Measurements from ENCODE around the gene PROCA1.

PROCA1 gene

DNA sequence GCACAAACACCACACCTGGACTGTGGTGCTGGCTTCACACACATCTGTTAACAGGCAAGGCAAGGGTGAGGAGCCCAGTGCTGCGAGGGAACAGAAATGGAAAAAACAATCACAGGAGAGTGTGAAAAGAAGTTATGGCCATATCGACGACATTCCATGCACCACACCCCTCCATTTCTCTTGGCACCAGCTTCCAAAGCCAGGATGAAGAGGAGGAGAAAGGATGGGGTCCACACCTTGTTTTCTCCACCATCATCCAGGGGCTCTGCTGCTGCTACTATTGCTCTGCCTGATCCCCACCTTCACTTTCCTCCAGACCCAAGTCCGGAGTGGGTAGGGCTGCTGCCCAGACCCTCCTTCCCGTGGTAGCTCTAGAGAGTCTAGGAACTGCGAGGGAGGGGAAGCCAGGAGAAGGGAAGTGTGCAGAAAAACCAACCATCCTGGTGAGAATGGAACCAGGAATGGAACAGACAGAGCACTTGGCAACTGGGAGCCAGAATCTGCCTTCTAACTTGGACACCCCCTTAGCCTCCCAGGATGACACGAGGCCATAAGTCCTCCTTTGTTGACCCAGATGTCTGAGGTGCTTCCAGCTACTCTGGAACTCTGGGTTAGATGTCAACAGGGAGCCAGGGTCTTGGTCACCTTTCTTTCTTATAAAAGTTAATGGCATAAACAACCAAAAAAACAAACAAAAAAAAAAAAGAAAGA is 1.2 kb upstream of the PROCA1 start:
- no peak for DNase-seq (ENCODE audit: low read depth, low spot score)
- CTCF ChIA-PET = interaction anchor here (1.9 to 2.2 kb wide), 2 partner anchors 8 to 37 kb away, joined by 7 to 8 read pairs; no protein-coding TSS in a partner anchor

DNA sequence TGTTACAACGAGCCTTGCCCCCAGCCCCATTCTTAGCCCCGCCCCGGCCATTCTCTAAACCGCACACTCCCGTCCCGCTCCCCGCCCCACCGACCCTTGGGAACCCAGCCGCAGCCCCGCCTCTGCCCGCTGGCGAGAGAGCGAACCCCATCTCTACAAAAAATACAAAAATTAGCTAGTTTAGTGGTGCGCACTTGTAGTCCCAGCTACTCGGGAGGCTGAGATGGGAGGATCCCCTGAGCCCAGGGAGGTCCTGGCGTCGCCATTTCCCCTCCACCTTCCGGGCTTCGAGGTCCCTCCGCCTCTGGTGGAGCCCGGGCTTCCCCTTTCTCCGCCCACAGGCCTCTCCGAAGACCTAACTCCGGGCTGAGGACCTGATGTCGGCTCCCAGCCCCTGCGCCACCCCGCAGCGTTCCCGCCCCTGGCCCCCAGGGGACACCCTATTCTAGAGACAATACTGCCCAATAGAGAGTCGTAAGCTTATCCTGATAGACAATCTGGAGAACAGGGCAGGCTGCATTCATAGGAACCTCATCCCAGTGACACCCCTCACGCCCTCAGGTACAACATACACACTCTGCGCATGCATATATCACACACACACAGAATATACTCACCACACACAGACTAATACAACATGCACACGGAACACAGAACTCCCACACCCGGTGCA is 480 bp upstream of the PROCA1 start:
- ChIA-PET POLR2A (interaction anchor here (1.5 to 2.1 kb wide), 2 partner anchors 9 to 15 kb away, joined by 3 to 7 read pairs; no protein-coding TSS in a partner anchor), CTCF (interaction anchor here (1.9 to 2.2 kb wide), 2 partner anchors 9 to 38 kb away, joined by 7 to 8 read pairs; no protein-coding TSS in a partner anchor)
- TF ChIP-seq, protein P1, sequence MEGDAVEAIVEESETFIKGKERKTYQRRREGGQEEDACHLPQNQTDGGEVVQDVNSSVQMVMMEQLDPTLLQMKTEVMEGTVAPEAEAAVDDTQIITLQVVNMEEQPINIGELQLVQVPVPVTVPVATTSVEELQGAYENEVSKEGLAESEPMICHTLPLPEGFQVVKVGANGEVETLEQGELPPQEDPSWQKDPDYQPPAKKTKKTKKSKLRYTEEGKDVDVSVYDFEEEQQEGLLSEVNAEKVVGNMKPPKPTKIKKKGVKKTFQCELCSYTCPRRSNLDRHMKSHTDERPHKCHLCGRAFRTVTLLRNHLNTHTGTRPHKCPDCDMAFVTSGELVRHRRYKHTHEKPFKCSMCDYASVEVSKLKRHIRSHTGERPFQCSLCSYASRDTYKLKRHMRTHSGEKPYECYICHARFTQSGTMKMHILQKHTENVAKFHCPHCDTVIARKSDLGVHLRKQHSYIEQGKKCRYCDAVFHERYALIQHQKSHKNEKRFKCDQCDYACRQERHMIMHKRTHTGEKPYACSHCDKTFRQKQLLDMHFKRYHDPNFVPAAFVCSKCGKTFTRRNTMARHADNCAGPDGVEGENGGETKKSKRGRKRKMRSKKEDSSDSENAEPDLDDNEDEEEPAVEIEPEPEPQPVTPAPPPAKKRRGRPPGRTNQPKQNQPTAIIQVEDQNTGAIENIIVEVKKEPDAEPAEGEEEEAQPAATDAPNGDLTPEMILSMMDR (IDR thresholded peaks at IDR 0.05; ENCODE audit: insufficient read depth, low read length, missing control alignments) = no peak
- DNase-seq (ENCODE audit: low read depth, low spot score) = no peak
- peak overlapping the region; percentile 43 for H3K4me3 ChIP-seq (ENCODE audit: low read depth, low read length)

More for the DNA sequence above, 1.2 kb upstream of the PROCA1 start:
- TF ChIP-seq, protein P1 (IDR thresholded peaks at IDR 0.05; ENCODE audit: insufficient read depth, low read length, missing control alignments) = no peak
- no peak overlapping the region for H3K4me3 ChIP-seq (ENCODE audit: low read depth, low read length)
- POLR2A ChIA-PET = interaction anchor here (0.6 kb wide), 2 partner anchors 9 to 47 kb away, joined by 3 read pairs; no protein-coding TSS in a partner anchor

DNA sequence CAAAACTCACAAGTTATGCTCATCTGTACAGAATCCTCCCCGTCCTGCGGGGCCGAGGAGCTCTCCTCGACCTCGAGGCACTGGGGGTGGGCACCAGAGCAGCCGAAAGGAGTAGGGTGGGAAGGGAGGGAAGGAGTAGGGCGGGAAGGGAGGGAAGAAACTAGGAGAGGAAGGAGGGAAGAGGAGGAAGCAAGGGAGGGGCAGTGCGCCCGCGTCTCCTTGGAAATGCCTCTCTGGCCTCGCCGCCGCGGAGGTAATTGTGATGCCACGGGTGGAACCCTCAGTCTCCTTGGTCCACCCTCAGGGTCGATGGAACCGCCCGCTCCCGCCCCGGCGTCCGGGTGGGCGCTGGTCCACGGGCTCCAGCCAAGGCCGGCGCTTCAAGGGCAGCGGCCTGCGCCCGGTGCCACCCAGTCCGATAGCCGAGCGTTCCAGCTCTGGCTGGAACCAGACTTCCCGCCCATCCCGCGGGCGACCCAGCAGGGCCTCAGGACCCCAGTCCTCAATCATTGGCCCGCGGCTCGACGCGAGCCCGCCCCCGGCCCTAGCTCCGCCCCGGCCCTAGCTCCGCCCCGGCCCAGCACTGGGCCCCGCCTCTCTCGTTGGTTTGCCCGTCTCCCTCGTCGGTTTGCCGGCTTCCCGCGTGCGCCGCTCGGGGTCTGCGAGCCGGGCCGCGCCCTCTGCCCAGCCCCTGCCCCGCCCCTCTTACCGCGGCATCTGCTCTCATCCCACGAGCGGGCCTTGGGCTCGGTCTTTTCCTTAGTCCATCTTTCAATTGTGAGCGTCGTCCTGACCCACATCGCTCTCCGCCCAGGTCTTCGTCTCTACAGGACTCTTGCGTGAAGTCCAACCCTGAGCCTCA is 596 bp downstream of the PROCA1 start:
- ChIA-PET POLR2A (interaction anchor here (0.6 to 2.4 kb wide), 7 partner anchors 8 to 41 kb away, joined by 3 to 30 read pairs (median 6); partner anchors contain the start of gene RPL23A), CTCF (interaction anchor here (1.0 to 2.3 kb wide), 4 partner anchors 10 to 64 kb away, joined by 3 to 11 read pairs (median 8); partner anchors contain the start of gene TLCD1)
- H3K4me3 ChIP-seq (ENCODE audit: low read depth, low read length) = peak overlapping the region; percentile 65
- TF ChIP-seq, protein P1 (IDR thresholded peaks at IDR 0.05; ENCODE audit: insufficient read depth, low read length, missing control alignments) = no peak
- no peak for DNase-seq (ENCODE audit: low read depth, low spot score)

GRCh38 chr17:28707339-28707720 is 4.4 kb downstream of the PROCA1 start:
- DNase-seq (ENCODE audit: low read depth, low spot score) = no peak
- H3K4me3 ChIP-seq (ENCODE audit: low read depth, low read length) = no peak overlapping the region
- ChIA-PET CTCF (no interaction called here), POLR2A (interaction anchor here (0.9 to 1.2 kb wide), 2 partner anchors 12 to 13 kb away, joined by 3 read pairs; no protein-coding TSS in a partner anchor)
- TF ChIP-seq, protein P1 (IDR thresholded peaks at IDR 0.05; ENCODE audit: insufficient read depth, low read length, missing control alignments) = no peak

GRCh38 chr17:28706471-28707338 is 5.0 kb downstream of the PROCA1 start:
- no peak for DNase-seq (ENCODE audit: low read depth, low spot score)
- CTCF ChIA-PET = interaction anchor here (1.5 kb wide), 1 partner anchor 16 kb away, joined by 3 read pairs; no protein-coding TSS in a partner anchor
- TF ChIP-seq, protein P1 (IDR thresholded peaks at IDR 0.05; ENCODE audit: insufficient read depth, low read length, missing control alignments) = no peak
- POLR2A ChIA-PET = interaction anchor here (0.9 to 1.2 kb wide), 2 partner anchors 11 to 12 kb away, joined by 3 read pairs; no protein-coding TSS in a partner anchor
- no peak overlapping the region for H3K4me3 ChIP-seq (ENCODE audit: low read depth, low read length)
